Measurements from ENCODE around the gene GP5. TPM values are rescaled to one million over a fixed set of nuclear protein-coding genes. Genes with fewer than 3 reads are reported as not detected.

GP5 gene
- total RNA-seq, 5 donors from 2014 or later (not counting 1 experiment from before 2014, with no cell fraction given) = 5.1 to 8.4 (median 6.3) TPM

DNA sequence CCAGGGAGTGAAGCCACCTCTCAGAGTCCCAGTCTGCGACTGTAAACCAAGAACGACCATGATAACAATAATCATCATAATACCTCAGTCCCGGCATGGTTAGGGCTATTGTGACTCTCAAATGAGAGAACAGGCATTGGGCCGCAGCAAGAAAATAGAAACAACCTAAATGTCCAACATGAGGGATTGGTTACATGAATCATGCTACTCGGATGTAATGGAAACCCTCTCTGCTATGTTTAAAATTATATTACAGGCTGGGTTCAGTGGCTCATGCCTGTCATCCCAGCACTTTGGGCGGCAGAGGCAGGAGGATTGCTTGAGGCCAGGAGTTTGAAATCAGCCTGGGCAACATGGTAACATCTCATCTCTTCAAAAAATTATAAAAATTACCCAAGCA lies 50.7 kb downstream of the GP5 start:
- Mint-ChIP-seq H3K27ac (no peak overlapping the region), H3K4me3 (no peak overlapping the region), H3K4me1 (peaks cover 0 to 3% (median 2%) of the 10 kb centered on the region in 3 donors), H3K27me3 (peaks cover 0 to 8% of the 10 kb centered on the region in 2 donors), H3K36me3 (no peaks in the 10 kb centered on the region), H3K9me3 (no peaks in the 10 kb centered on the region)
- Histone ChIP-seq H3K27ac (ENCODE audit: low read length) (no peak overlapping the region), H3K27me3 (replicated peaks in 1 of 2; ENCODE audit: control insufficient read depth in 2 of 2, extremely low read depth in 1 of 2, insufficient read depth in 2 of 2, low read length in 1 of 2) (peaks cover 0 to 26% of the 10 kb centered on the region in 2 experiments), H3K36me3 (ENCODE audit: control insufficient read depth in 2 of 2, extremely low read depth in 1 of 2, insufficient read depth in 1 of 2, low read length in 1 of 2) (no peaks in the 10 kb centered on the region), H3K9me3 (no peaks in the 10 kb centered on the region), H3K4me1 (ENCODE audit: control insufficient read depth in 1 of 2, extremely low read depth in 1 of 2, insufficient read depth in 2 of 2, low read length in 2 of 2) (no peaks in the 10 kb centered on the region), H3K4me3 (ENCODE audit: control insufficient read depth in 1 of 2, extremely low read depth in 1 of 2, low read length in 1 of 2) (no peak overlapping the region)
- 100% methylated on average over 1 of the region's 6 CpGs for WGBS (ENCODE audit: insufficient coverage)
- DNase-seq = no peak
- ATAC-seq (replicated peaks in 1 of 4) = no peak
- POLR2A ChIA-PET = no interaction called here
- CTCF ChIA-PET = no interaction called here

GRCh38 chr3:194346621-194347020 lies 52.4 kb downstream of the GP5 start:
- ATAC-seq (replicated peaks in 1 of 4) = no peak
- Mint-ChIP-seq H3K4me3 (no peak overlapping the region), H3K36me3 (no peaks in the 10 kb centered on the region), H3K9me3 (no peaks in the 10 kb centered on the region), H3K27ac (no peak overlapping the region), H3K27me3 (peaks cover 5 to 20% of the 10 kb centered on the region in 2 donors), H3K4me1 (peaks cover 0 to 3% (median 2%) of the 10 kb centered on the region in 3 donors)
- Histone ChIP-seq H3K4me1 (ENCODE audit: control insufficient read depth in 1 of 2, extremely low read depth in 1 of 2, insufficient read depth in 2 of 2, low read length in 2 of 2) (no peaks in the 10 kb centered on the region), H3K27ac (ENCODE audit: low read length) (no peak overlapping the region), H3K4me3 (ENCODE audit: control insufficient read depth in 1 of 2, extremely low read depth in 1 of 2, low read length in 1 of 2) (no peak overlapping the region), H3K36me3 (ENCODE audit: control insufficient read depth in 2 of 2, extremely low read depth in 1 of 2, insufficient read depth in 1 of 2, low read length in 1 of 2) (no peaks in the 10 kb centered on the region), H3K27me3 (replicated peaks in 1 of 2; ENCODE audit: control insufficient read depth in 2 of 2, extremely low read depth in 1 of 2, insufficient read depth in 2 of 2, low read length in 1 of 2) (peaks cover 0 to 41% of the 10 kb centered on the region in 2 experiments), H3K9me3 (no peaks in the 10 kb centered on the region)
- POLR2A ChIA-PET = no interaction called here
- DNase-seq = no peak
- CTCF ChIA-PET = interaction anchor here (0.6 to 2.1 kb wide), 4 partner anchors 9 to 60 kb away, joined by 3 to 7 read pairs (median 4); no protein-coding TSS in a partner anchor
- WGBS (ENCODE audit: insufficient coverage) = 94% methylated on average over 3 of the region's 5 CpGs

DNA sequence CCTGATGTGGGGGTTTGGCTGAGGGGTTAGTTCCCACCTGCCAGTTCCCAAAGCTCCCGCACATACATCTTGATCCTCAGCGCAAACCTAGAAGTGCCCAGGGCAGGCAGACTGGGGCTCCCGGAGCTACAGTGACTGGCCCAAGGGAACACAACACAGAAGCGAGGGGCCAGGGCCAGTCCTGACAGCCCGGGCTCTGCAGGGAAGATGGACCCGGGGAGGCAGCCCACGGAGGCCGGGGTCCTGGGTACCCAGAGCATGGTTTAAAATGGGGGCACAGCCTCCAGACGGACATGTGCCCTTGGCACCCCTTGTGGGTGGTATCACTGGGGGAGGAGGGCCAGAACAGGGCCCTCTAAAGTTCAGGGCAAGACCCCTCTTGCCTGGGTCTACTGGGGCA lies 53.0 kb downstream of the GP5 start:
- WGBS (ENCODE audit: insufficient coverage) = 78% methylated on average over 8 of the region's 9 CpGs
- H3K27me3 Mint-ChIP-seq = peaks cover 5 to 23% of the 10 kb centered on the region in 2 donors
- Histone ChIP-seq H3K4me3 (ENCODE audit: control insufficient read depth in 1 of 2, extremely low read depth in 1 of 2, low read length in 1 of 2) (no peak overlapping the region), H3K27ac (ENCODE audit: low read length) (no peak overlapping the region), H3K9me3 (no peaks in the 10 kb centered on the region), H3K27me3 (replicated peaks in 1 of 2; ENCODE audit: control insufficient read depth in 2 of 2, extremely low read depth in 1 of 2, insufficient read depth in 2 of 2, low read length in 1 of 2) (peaks cover 0 to 46% of the 10 kb centered on the region in 2 experiments), H3K4me1 (ENCODE audit: control insufficient read depth in 1 of 2, extremely low read depth in 1 of 2, insufficient read depth in 2 of 2, low read length in 2 of 2) (no peaks in the 10 kb centered on the region), H3K36me3 (ENCODE audit: control insufficient read depth in 2 of 2, extremely low read depth in 1 of 2, insufficient read depth in 1 of 2, low read length in 1 of 2) (no peaks in the 10 kb centered on the region)
- H3K4me3 Mint-ChIP-seq = no peak overlapping the region
- no peaks in the 10 kb centered on the region for H3K9me3 Mint-ChIP-seq
- CTCF ChIA-PET = interaction anchor here (1.1 to 2.1 kb wide), 4 partner anchors 10 to 61 kb away, joined by 3 to 7 read pairs (median 4); no protein-coding TSS in a partner anchor
- DNase-seq (no peak), ATAC-seq (replicated peaks in 1 of 4) (no peak)
- peaks cover 0 to 3% (median 2%) of the 10 kb centered on the region in 3 donors for H3K4me1 Mint-ChIP-seq
- H3K27ac Mint-ChIP-seq = no peak overlapping the region
- POLR2A ChIA-PET = no interaction called here
- H3K36me3 Mint-ChIP-seq = no peaks in the 10 kb centered on the region

Other genes with a start within 250 kb of the GP5 start
- under 1 TPM in 2 of 5 donors, not detected in 3; 0.12 to 0.13 TPM for gene CPN2, start 47.9 kb downstream of the GP5 start, total RNA-seq
- not detected for gene LRRC15, start 29.5 kb downstream of the GP5 start, total RNA-seq
- gene ATP13A3, start 87.7 kb upstream of the GP5 start, total RNA-seq = 10 to 100 TPM; 48.1 to 71.7 (median 52.0) TPM
- gene TMEM44, start 234.2 kb upstream of the GP5 start, total RNA-seq = 1 to 10 TPM; 1.6 to 3.3 (median 2.3) TPM